Measurements from ENCODE around the gene HNRNPDL. TPM values are rescaled to one million over a fixed set of nuclear protein-coding genes. Genes with fewer than 3 reads are reported as not detected.
"Not testable (repeated sequence)": the region's sequence is repeated elsewhere in the genome, so short reads cannot be mapped to it uniquely, and the experiment has no call there.

The HNRNPDL gene
- total RNA-seq, 2 experiments from 2014 or later, result 224 to 394 TPM

DNA sequence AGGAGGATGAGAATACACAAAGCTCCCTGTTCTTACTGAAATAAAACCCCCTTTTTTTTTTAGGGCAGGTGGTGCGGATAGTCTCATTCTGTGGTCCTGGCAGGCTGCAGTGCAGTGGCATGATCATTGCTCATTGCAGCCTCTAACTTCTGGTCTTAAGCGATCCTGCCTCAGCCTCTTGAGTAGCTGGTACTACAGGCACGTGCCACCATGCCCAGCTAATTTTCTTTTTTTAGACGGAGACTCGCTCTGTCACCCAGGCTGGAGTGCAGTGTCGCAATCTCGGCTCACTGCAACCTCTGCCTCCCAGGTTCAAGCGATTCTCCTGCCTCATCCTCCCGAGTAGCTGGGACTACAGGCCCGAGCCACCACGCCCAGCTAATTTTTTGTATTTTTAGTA lies 15.2 kb downstream of the HNRNPDL start:
- H3K4me3 ChIP-seq (ENCODE audit: low read depth, low read length, poor library complexity, severe bottlenecking); intact Hi-C loops (cut with micrococcal nuclease; ENCODE audit: unreplicated experiment); DNase-seq (ENCODE audit: low spot score); H4K20me1 ChIP-seq (ENCODE audit: insufficient read depth, low read length); H3K79me2 ChIP-seq (ENCODE audit: insufficient read depth, low read depth, low read length); H3K36me3 ChIP-seq (ENCODE audit: insufficient read depth, low read length); H2AFZ ChIP-seq (ENCODE audit: low read length); H3K27ac ChIP-seq (ENCODE audit: low read depth, low read length, poor library complexity, severe bottlenecking); BruUV-seq (replicated peaks); H3K4me1 ChIP-seq (ENCODE audit: insufficient read depth, low read length, poor library complexity, severe bottlenecking); H3K9me2 ChIP-seq (ENCODE audit: insufficient read depth, low read length); H3K9me3 ChIP-seq (ENCODE audit: low read length); H3K4me2 ChIP-seq (ENCODE audit: low read length): not testable (repeated sequence)
- CTCF ChIA-PET (ENCODE audit: unreplicated experiment), result interaction anchor here (1.3 kb wide), 1 partner anchor 25 kb away, joined by 4 read pairs; no protein-coding TSS in a partner anchor
- POLR2A ChIA-PET, result interaction anchor here (0.7 to 2.1 kb wide), 2 partner anchors 9 to 14 kb away, joined by 3 to 6 read pairs; no protein-coding TSS in a partner anchor

DNA sequence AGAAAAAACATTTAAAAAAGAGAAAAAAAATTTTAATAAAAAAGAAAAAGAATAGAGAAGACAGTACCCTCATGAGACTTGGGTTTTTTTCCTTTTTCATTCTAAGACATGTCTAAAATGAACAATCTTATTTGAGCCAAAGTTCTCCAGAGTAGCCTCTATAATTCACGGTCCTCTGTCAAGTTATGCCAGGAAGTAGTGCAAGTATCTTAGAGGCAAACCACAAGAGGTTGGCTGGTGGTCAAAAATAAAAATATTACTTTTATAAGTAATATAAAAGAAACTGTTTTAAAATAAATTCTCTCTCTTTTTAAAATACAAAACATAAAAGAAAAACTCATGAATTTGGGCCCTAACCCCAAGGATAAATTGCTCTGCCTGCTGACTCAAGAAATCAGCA lies 26.5 kb downstream of the HNRNPDL start:
- intact Hi-C loops (cut with micrococcal nuclease; ENCODE audit: unreplicated experiment), result no loop called here
- POLR2A ChIA-PET, result no interaction called here

DNA sequence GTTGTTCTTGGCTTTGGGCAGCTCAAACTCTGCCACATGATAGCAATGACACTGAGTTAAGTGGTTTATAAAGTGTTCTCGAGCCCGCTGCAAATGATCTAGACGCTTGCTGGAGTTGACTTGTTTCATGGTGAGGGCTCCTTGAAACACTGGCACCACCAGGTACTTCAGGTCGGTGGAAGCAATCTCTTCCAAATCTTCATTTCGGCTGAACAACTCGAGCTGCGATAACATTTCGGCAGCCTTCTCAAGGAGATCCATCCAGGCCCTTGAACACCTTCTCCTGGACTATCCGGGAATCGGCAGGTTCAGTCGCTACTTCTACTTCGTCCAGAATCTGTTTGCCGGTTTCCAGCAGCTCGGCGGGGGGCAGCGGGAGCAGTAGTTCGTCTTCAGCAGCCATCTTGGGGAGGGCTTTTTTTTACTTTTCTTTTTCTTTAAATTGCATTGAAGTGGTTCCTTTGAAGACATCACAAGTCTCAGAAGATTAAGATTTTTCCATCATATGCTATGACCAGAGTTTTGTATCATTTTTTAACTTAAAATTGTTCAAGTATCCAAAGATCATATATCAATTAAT lies 28.0 kb downstream of the HNRNPDL start:
- no peak overlapping the region for H2AFZ ChIP-seq (ENCODE audit: low read length)
- H3K4me2 ChIP-seq (ENCODE audit: low read length), result no peak overlapping the region
- H4K20me1 ChIP-seq (ENCODE audit: insufficient read depth, low read length), result no peaks in the 10 kb centered on the region
- ChIA-PET CTCF (ENCODE audit: unreplicated experiment) (no interaction called here), POLR2A (no interaction called here)
- H3K36me3 ChIP-seq (ENCODE audit: insufficient read depth, low read length), result no peaks in the 10 kb centered on the region
- no peak for TF ChIP-seq EZH2phosphoT487 (IDR thresholded peaks at IDR 0.05; ENCODE audit: borderline replicate concordance, low read depth, low read length)
- no peaks in the 10 kb centered on the region for H3K79me2 ChIP-seq (ENCODE audit: insufficient read depth, low read depth, low read length)
- no peaks in the 10 kb centered on the region for H3K4me1 ChIP-seq (ENCODE audit: insufficient read depth, low read length, poor library complexity, severe bottlenecking)
- BruUV-seq (replicated peaks), result no TSS peak
- DNase-seq (ENCODE audit: low spot score), result no peak
- no peaks in the 10 kb centered on the region for H3K9me2 ChIP-seq (ENCODE audit: insufficient read depth, low read length)
- no peak overlapping the region for H3K27ac ChIP-seq (ENCODE audit: low read depth, low read length, poor library complexity, severe bottlenecking)
- intact Hi-C loops (cut with micrococcal nuclease; ENCODE audit: unreplicated experiment), result no loop called here
- H3K4me3 ChIP-seq (ENCODE audit: low read depth, low read length, poor library complexity, severe bottlenecking), result no peak overlapping the region
- no peaks in the 10 kb centered on the region for H3K9me3 ChIP-seq (ENCODE audit: low read length)

More for the DNA sequence above, 26.5 kb downstream of the HNRNPDL start:
- Histone ChIP-seq H3K9me2 (ENCODE audit: insufficient read depth, low read length) (no peaks in the 10 kb centered on the region), H3K79me2 (ENCODE audit: insufficient read depth, low read depth, low read length) (no peaks in the 10 kb centered on the region), H3K4me1 (ENCODE audit: insufficient read depth, low read length, poor library complexity, severe bottlenecking) (no peaks in the 10 kb centered on the region), H2AFZ (ENCODE audit: low read length) (no peak overlapping the region), H3K4me3 (ENCODE audit: low read depth, low read length, poor library complexity, severe bottlenecking) (no peak overlapping the region), H3K9me3 (ENCODE audit: low read length) (no peaks in the 10 kb centered on the region), H3K27ac (ENCODE audit: low read depth, low read length, poor library complexity, severe bottlenecking) (no peak overlapping the region), H4K20me1 (ENCODE audit: insufficient read depth, low read length) (no peaks in the 10 kb centered on the region), H3K4me2 (ENCODE audit: low read length) (no peak overlapping the region), H3K36me3 (ENCODE audit: insufficient read depth, low read length) (no peaks in the 10 kb centered on the region)
- DNase-seq (ENCODE audit: low spot score), result no peak
- CTCF ChIA-PET (ENCODE audit: unreplicated experiment), result no interaction called here
- TF ChIP-seq, protein P1, sequence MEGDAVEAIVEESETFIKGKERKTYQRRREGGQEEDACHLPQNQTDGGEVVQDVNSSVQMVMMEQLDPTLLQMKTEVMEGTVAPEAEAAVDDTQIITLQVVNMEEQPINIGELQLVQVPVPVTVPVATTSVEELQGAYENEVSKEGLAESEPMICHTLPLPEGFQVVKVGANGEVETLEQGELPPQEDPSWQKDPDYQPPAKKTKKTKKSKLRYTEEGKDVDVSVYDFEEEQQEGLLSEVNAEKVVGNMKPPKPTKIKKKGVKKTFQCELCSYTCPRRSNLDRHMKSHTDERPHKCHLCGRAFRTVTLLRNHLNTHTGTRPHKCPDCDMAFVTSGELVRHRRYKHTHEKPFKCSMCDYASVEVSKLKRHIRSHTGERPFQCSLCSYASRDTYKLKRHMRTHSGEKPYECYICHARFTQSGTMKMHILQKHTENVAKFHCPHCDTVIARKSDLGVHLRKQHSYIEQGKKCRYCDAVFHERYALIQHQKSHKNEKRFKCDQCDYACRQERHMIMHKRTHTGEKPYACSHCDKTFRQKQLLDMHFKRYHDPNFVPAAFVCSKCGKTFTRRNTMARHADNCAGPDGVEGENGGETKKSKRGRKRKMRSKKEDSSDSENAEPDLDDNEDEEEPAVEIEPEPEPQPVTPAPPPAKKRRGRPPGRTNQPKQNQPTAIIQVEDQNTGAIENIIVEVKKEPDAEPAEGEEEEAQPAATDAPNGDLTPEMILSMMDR (conservative IDR thresholded peaks at IDR 0.05; ENCODE audit: low read length), result no peak
- no peak for TF ChIP-seq EZH2phosphoT487 (IDR thresholded peaks at IDR 0.05; ENCODE audit: borderline replicate concordance, low read depth, low read length)
- no TSS peak for BruUV-seq (replicated peaks)

DNA sequence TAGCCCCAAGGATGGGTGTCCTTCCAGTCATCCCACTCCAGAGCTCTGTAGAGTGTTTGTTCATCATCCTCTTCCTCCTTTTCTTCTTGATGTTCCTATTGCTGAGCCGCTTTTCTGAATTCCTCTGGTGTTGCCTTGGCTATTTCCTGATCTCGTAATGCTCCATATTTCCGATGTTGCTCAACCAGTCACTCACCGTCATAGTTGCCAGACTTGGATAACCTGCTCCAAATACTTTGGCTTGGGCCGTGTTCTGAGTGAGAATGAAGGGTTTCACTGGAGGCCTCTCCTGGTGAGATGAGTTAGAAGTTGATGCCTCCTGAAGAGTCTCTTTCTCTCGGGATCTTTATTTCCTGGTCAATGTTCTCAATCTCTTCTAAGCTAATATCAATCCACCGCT lies 28.7 kb downstream of the HNRNPDL start:
- no peak overlapping the region for H3K27ac ChIP-seq (ENCODE audit: low read depth, low read length, poor library complexity, severe bottlenecking)
- intact Hi-C loops (cut with micrococcal nuclease; ENCODE audit: unreplicated experiment), result no loop called here
- ChIA-PET POLR2A (interaction anchor here (0.5 kb wide), 1 partner anchor 13 kb away, joined by 3 read pairs; no protein-coding TSS in a partner anchor), CTCF (ENCODE audit: unreplicated experiment) (no interaction called here)
- no peaks in the 10 kb centered on the region for H3K9me2 ChIP-seq (ENCODE audit: insufficient read depth, low read length)
- H3K4me2 ChIP-seq (ENCODE audit: low read length), result no peak overlapping the region
- DNase-seq (ENCODE audit: low spot score), result no peak
- H3K36me3 ChIP-seq (ENCODE audit: insufficient read depth, low read length), result no peaks in the 10 kb centered on the region
- no peak overlapping the region for H2AFZ ChIP-seq (ENCODE audit: low read length)
- no peaks in the 10 kb centered on the region for H4K20me1 ChIP-seq (ENCODE audit: insufficient read depth, low read length)
- H3K4me1 ChIP-seq (ENCODE audit: insufficient read depth, low read length, poor library complexity, severe bottlenecking), result no peaks in the 10 kb centered on the region
- no peaks in the 10 kb centered on the region for H3K79me2 ChIP-seq (ENCODE audit: insufficient read depth, low read depth, low read length)
- no peak for TF ChIP-seq EZH2phosphoT487 (IDR thresholded peaks at IDR 0.05; ENCODE audit: borderline replicate concordance, low read depth, low read length)
- TF ChIP-seq, protein P1 (conservative IDR thresholded peaks at IDR 0.05; ENCODE audit: low read length), result no peak
- H3K9me3 ChIP-seq (ENCODE audit: low read length), result no peaks in the 10 kb centered on the region
- no peak overlapping the region for H3K4me3 ChIP-seq (ENCODE audit: low read depth, low read length, poor library complexity, severe bottlenecking)
- BruUV-seq (replicated peaks), result no TSS peak
